Lung (tissue), 12 donors: ENCODE data around the gene CDC123. TPM values are rescaled to one million over a fixed set of nuclear protein-coding genes. Genes with fewer than 3 reads are reported as not detected.

Experiments used
- ATAC-seq: fragments of 200-7000 bp; cut with Tn5 transposase; one replicate; pipeline ENCODE4 v1.9.1; 2020; ENCODE audit warnings: moderate number of reproducible peaks; ENCODE audit not compliant: insufficient read depth, low FRiP score
- DNase-seq, 3 donors: peaks; one replicate each; pipeline ENCODE4 v3.0.0-alpha.2; 2013 to 2017
- H3K27ac ChIP-seq, 2 donors: one replicate each; pipeline ENCODE4 v1.5.1; 2013; ENCODE audit warnings: mild to moderate bottlenecking in 2 of 2, moderate library complexity in 2 of 2, control low read depth in 1 of 2, inconsistent platforms in 1 of 2, low read depth in 1 of 2, low read length in 1 of 2
- H3K27me3 ChIP-seq, 3 donors: one replicate each; pipeline ENCODE4 v1.5.1; 2013; ENCODE audit warnings: low read length in 2 of 3; ENCODE audit not compliant: control insufficient read depth in 3 of 3, insufficient read depth in 3 of 3
- H3K36me3 ChIP-seq, 4 donors: one replicate each; pipeline ENCODE4 v1.5.1; 2013; ENCODE audit warnings: low read length in 4 of 4, mild to moderate bottlenecking in 1 of 4, moderate library complexity in 1 of 4; ENCODE audit not compliant: control insufficient read depth in 4 of 4, insufficient read depth in 4 of 4
- H3K4me1 ChIP-seq, 5 donors: one replicate each; pipeline ENCODE4 v1.5.1; 2013; ENCODE audit warnings: low read length in 5 of 5, mild to moderate bottlenecking in 2 of 5, moderate library complexity in 1 of 5; ENCODE audit not compliant: control insufficient read depth in 5 of 5, insufficient read depth in 5 of 5
- H3K4me3 ChIP-seq: one replicate; pipeline ENCODE4 v1.5.1; 2013; ENCODE audit warnings: mild to moderate bottlenecking, control low read depth, moderate library complexity
- H3K9ac ChIP-seq, 2 donors: one replicate each; pipeline ENCODE4 v1.5.1; 2013; ENCODE audit warnings: low read length in 2 of 2, control low read depth in 1 of 2; ENCODE audit not compliant: insufficient read depth in 1 of 2
- H3K9me3 ChIP-seq, 4 donors: one replicate each; pipeline ENCODE4 v1.5.1; 2013; ENCODE audit warnings: low read length in 3 of 4, mild to moderate bottlenecking in 1 of 4, moderate library complexity in 1 of 4; ENCODE audit not compliant: control insufficient read depth in 4 of 4, insufficient read depth in 3 of 4
- WGBS, 2 donors: extraction: QIAGEN DNeasy Blood & Tissue Kit; methylation state at CpG; one replicate each; pipeline ENCODE4 v1.1.7; 2013; 5-methylcytosine and 5-hydroxymethylcytosine counted together
- polyA plus RNA-seq, 2 donors: library from polyadenylated mRNA; stranded (reverse); fragments of 200-250 nt; gene quantifications; one replicate each; pipeline ENCODE4 v1.2.1, GENCODE V29; 2013
- total RNA-seq, 2 donors: library from RNA; depleted of rRNA in 1 of 2; stranded (reverse); fragments of >200 nt in 1 of 2; gene quantifications; one replicate each; pipeline ENCODE4 v1.2.1, GENCODE V29; 2014 to 2021
- TF ChIP-seq, protein P1 (sequence below): IDR thresholded peaks from 2 replicates; pipeline ENCODE4 v1.5.1; 2012; ENCODE audit warnings: mild to moderate bottlenecking; ENCODE audit errors: control extremely low read depth, extremely low read depth
- donor health status: control.
- donor health status: control.
- donor health status: Bipolar disorder and iron deficiency.
- donor health status: healthy.
- donor health status: DM: yes; HTN: yes; CAD: no.

The CDC123 gene
- total and polyA plus RNA-seq, 4 donors, result 25.8 to 74.8 (median 54.4) TPM

DNA sequence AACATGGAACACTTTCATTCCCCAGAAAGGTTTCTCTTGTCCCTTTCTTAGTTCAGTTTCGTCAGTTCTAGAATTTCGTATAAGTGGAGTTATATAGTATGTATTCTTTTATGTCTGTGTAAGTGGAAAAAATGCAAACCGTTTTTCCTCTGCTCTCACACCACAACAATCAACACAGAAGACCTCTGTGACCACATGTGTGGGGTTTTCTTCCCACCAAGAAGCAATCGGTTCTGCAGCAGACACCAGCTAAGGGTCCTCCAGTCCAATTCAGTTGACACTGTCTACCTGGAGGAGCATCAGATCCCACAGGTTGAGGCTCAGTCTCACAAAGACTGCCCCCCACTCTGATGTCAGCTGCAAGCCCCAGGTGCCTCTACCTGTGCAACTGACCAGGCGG is 6.2 kb downstream of the CDC123 start:
- DNase-seq (no peak), ATAC-seq (no peak)
- no peaks in the 10 kb centered on the region for H3K27me3 ChIP-seq
- peaks cover 0 to under 1% (median 0%) of the 10 kb centered on the region in 5 donors for H3K4me1 ChIP-seq
- H3K36me3 ChIP-seq, result peaks cover 6 to 24% (median 9%) of the 10 kb centered on the region in 4 donors
- H3K9me3 ChIP-seq, result no peaks in the 10 kb centered on the region
- H3K9ac ChIP-seq, result no peak overlapping the region
- WGBS, 2 donors, result 87 to 93% methylated on average over 5 of the region's 5 CpGs
- no peak overlapping the region for H3K4me3 ChIP-seq
- TF ChIP-seq, protein P1, sequence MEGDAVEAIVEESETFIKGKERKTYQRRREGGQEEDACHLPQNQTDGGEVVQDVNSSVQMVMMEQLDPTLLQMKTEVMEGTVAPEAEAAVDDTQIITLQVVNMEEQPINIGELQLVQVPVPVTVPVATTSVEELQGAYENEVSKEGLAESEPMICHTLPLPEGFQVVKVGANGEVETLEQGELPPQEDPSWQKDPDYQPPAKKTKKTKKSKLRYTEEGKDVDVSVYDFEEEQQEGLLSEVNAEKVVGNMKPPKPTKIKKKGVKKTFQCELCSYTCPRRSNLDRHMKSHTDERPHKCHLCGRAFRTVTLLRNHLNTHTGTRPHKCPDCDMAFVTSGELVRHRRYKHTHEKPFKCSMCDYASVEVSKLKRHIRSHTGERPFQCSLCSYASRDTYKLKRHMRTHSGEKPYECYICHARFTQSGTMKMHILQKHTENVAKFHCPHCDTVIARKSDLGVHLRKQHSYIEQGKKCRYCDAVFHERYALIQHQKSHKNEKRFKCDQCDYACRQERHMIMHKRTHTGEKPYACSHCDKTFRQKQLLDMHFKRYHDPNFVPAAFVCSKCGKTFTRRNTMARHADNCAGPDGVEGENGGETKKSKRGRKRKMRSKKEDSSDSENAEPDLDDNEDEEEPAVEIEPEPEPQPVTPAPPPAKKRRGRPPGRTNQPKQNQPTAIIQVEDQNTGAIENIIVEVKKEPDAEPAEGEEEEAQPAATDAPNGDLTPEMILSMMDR, result no peak
- no peak overlapping the region for H3K27ac ChIP-seq

GRCh38 chr10:12205082-12205481 is 9.1 kb downstream of the CDC123 start:
- Histone ChIP-seq H3K27ac (no peak overlapping the region), H3K4me3 (no peak overlapping the region), H3K9me3 (no peaks in the 10 kb centered on the region), H3K4me1 (no peaks in the 10 kb centered on the region), H3K27me3 (no peaks in the 10 kb centered on the region), H3K36me3 (peaks cover under 1 to 39% (median 18%) of the 10 kb centered on the region in 4 donors), H3K9ac (no peak overlapping the region)
- 91 to 93% methylated on average over 3 of the region's 3 CpGs for WGBS, 2 donors
- TF ChIP-seq, protein P1, result no peak
- ATAC-seq (no peak), DNase-seq (no peak)

DNA sequence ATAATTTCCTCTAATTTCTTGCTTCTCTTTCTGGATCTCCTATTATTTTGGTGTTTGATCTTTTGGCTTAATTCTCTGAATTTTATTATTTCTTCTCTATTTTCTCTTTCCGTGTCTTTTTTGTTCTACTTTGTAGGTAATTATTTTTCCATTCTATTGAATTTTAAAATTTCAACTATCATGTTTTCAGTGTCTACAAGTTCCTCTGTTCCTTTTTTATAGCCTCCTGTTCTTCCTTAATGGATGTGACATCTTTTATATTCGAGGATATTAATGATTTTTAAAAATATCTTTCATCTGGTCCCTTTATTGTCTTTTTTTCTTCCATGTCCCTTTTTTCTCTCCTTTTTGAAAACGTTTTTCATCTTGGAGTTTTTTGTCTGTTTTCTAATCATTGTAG is 11.1 kb downstream of the CDC123 start:
- no peak overlapping the region for H3K4me3 ChIP-seq
- 86 to 87% methylated on average over 3 of the region's 3 CpGs for WGBS, 2 donors
- TF ChIP-seq, protein P1, result no peak
- no peak overlapping the region for H3K9ac ChIP-seq
- no peak for ATAC-seq
- DNase-seq, result no peak
- no peak overlapping the region for H3K27ac ChIP-seq
- H3K27me3 ChIP-seq, result no peaks in the 10 kb centered on the region
- H3K9me3 ChIP-seq, result no peaks in the 10 kb centered on the region
- H3K4me1 ChIP-seq, result no peaks in the 10 kb centered on the region
- H3K36me3 ChIP-seq, result peaks cover 10 to 33% (median 22%) of the 10 kb centered on the region in 4 donors

GRCh38 chr10:12208460-12208859 is 12.5 kb downstream of the CDC123 start:
- Histone ChIP-seq H3K4me3 (no peak overlapping the region), H3K36me3 (peaks cover 12 to 36% (median 23%) of the 10 kb centered on the region in 4 donors), H3K27ac (no peak overlapping the region), H3K9me3 (no peaks in the 10 kb centered on the region), H3K9ac (no peak overlapping the region), H3K4me1 (no peaks in the 10 kb centered on the region), H3K27me3 (no peaks in the 10 kb centered on the region)
- ATAC-seq (no peak), DNase-seq (no peak)
- WGBS, 2 donors, result 98 to 99% methylated on average over 5 of the region's 5 CpGs
- TF ChIP-seq, protein P1, result no peak
